HCT116 (cell line): Measurements from ENCODE around the gene RNF112. TPM values are rescaled to one million over a fixed set of nuclear protein-coding genes. Genes with fewer than 3 reads are reported as not detected.

Experiments
- ATAC-seq: fragments of 200-7000 bp; cut with Tn5 transposase; 2 replicates; pipeline ENCODE4 v1.9.1; 2020; ENCODE audit warnings: mild to moderate bottlenecking, moderate library complexity
- BruUV-seq: library from RNA; stranded (reverse); fragments of 400-500 nt; replicated peaks from 2 replicates; lab custom pipeline; 2021; lab: Mats Ljungman, UMichigan
- CTCF ChIA-PET: fragments of 300-600 bp; sonication (Branson Sonifier 250); formaldehyde crosslinking; loops from one replicate; lab custom pipeline; 2021; ENCODE audit warnings: antibody characterized with exemption; lab: Charles Lee
- POLR2A ChIA-PET: fragments of 300-600, 350-600 bp; sonication (Branson Sonifier 250); formaldehyde crosslinking; loops from one replicate; lab custom pipeline; 2021; ENCODE audit warnings: antibody characterized with exemption; lab: Charles Lee
- RAD21 ChIA-PET, 2 experiments: fragments of 300-600 bp; sonication (Branson Sonifier 250); formaldehyde crosslinking; loops; one replicate each; lab custom pipeline; 2023; ENCODE audit warnings: low total read pairs in 2 of 2; ENCODE audit not compliant: uncharacterized antibody in 2 of 2, unreplicated experiment in 2 of 2, low non-redundant PET in 1 of 2; lab: Charles Lee
- DNase-seq: peaks from one replicate; pipeline ENCODE4 v3.0.0-alpha.2; 2010; ENCODE audit warnings: low read depth, low spot score
- H2AFZ ChIP-seq: fragments of 200-600 bp; shearing (Covaris generic), sonication (generic); 2 replicates; pipeline ENCODE4 v1.6.1; 2017; ENCODE audit warnings: low read depth, mixed run types, mixed read lengths, antibody characterized with exemption, low read length; ENCODE audit not compliant: poor library complexity, severe bottlenecking
- H3K27ac ChIP-seq: 2 replicates; pipeline ENCODE4 v1.5.1; 2012; ENCODE audit warnings: low read depth, low read length
- H3K27me3 ChIP-seq: fragments of 200-600 bp; sonication (generic); 2 replicates; pipeline ENCODE4 v1.6.1; 2016; ENCODE audit warnings: mixed run types, low read length, mixed read lengths; ENCODE audit not compliant: insufficient read depth
- H3K36me3 ChIP-seq, 2 experiments: fragments of 200-500 bp in 1 of 2; fragments of 200-600 bp in 1 of 2; sonication (Bioruptor generic) in 1 of 2; sonication (generic) in 1 of 2; 2 replicates each; pipeline versions ENCODE4 v1.5.1 to v1.6.1; 2014 to 2016; ENCODE audit warnings: low read length in 2 of 2, inconsistent platforms in 1 of 2, mixed read lengths in 1 of 2, mixed run types in 1 of 2; ENCODE audit not compliant: insufficient read depth in 2 of 2, control insufficient read depth in 1 of 2
- H3K4me1 ChIP-seq, 2 experiments: fragments of 200-600 bp in 1 of 2; sonication (generic) in 1 of 2; 2 replicates each; pipeline versions ENCODE4 v1.5.1 to v1.6.1; 2012 to 2017; ENCODE audit warnings: low read length in 2 of 2, inconsistent platforms in 1 of 2, mild to moderate bottlenecking in 1 of 2, mixed read lengths in 1 of 2, mixed run types in 1 of 2, moderate library complexity in 1 of 2; ENCODE audit not compliant: insufficient read depth in 2 of 2, control insufficient read depth in 1 of 2
- H3K4me2 ChIP-seq: fragments of 200-600 bp; sonication (generic); 2 replicates; pipeline ENCODE4 v1.6.1; 2017; ENCODE audit warnings: mixed run types, low read length, mixed read lengths
- H3K4me3 ChIP-seq, 2 experiments: fragments of 200-600 bp in 1 of 2; sonication (generic) in 1 of 2; replicated peaks in 1 of 2; 2 replicates each; pipeline ENCODE4 v1.5.1; 2011 to 2016; ENCODE audit warnings: low read length in 2 of 2, control low read depth in 1 of 2, low read depth in 1 of 2, mild to moderate bottlenecking in 1 of 2, mixed read lengths in 1 of 2, mixed run types in 1 of 2
- H3K79me2 ChIP-seq: fragments of 200-600 bp; sonication (generic); 2 replicates; pipeline ENCODE4 v1.6.1; 2017; ENCODE audit warnings: mild to moderate bottlenecking, mixed run types, low read length, moderate library complexity, mixed read lengths; ENCODE audit not compliant: insufficient read depth
- H3K9ac ChIP-seq: fragments of 200-600 bp; sonication (generic); 2 replicates; pipeline ENCODE4 v1.6.1; 2016; ENCODE audit warnings: low read length, mixed read lengths
- H3K9me2 ChIP-seq: fragments of 200-600 bp; sonication (generic), shearing (Covaris generic); 2 replicates; pipeline ENCODE4 v1.6.1; 2017; ENCODE audit warnings: mixed run types, mild to moderate bottlenecking, moderate library complexity; ENCODE audit not compliant: insufficient read depth
- H3K9me3 ChIP-seq, 2 experiments: fragments of 200-500 bp in 1 of 2; fragments of 200-600 bp in 1 of 2; sonication (Bioruptor generic) in 1 of 2; sonication (generic) in 1 of 2; 2 replicates each; pipeline ENCODE4 v1.6.1; 2014 to 2017; ENCODE audit warnings: low read length in 2 of 2, mixed read lengths in 2 of 2, inconsistent platforms in 1 of 2, low read depth in 1 of 2, mild to moderate bottlenecking in 1 of 2, mixed run types in 1 of 2, moderate library complexity in 1 of 2; ENCODE audit not compliant: control insufficient read depth in 1 of 2, insufficient read depth in 1 of 2
- H4K20me1 ChIP-seq: fragments of 200-600 bp; sonication (generic), shearing (Covaris generic); 2 replicates; pipeline ENCODE4 v1.6.1; 2017; ENCODE audit warnings: mixed run types, mild to moderate bottlenecking, moderate library complexity; ENCODE audit not compliant: insufficient read depth
- ATF3 ChIP-seq: IDR thresholded peaks from 2 replicates; pipeline ENCODE4 v1.6.1; 2012
- CBX3 ChIP-seq: IDR thresholded peaks from 2 replicates; pipeline ENCODE4 v1.6.1; 2012; ENCODE audit warnings: low read depth
- CEBPB ChIP-seq: IDR thresholded peaks from 2 replicates; pipeline ENCODE4 v1.6.1; 2012; ENCODE audit warnings: low read depth
- CTCF ChIP-seq, 3 experiments: fragments of 200-600 bp in 1 of 3; sonication (generic) in 1 of 3; IDR thresholded peaks in 2 of 3; conservative IDR thresholded peaks in 1 of 3; 2 replicates each; pipeline ENCODE4 v1.5.1; 2012 to 2017; ENCODE audit warnings: low read depth in 2 of 3, low read length in 2 of 3, antibody characterized with exemption in 1 of 3, borderline replicate concordance in 1 of 3, control low read depth in 1 of 3, mild to moderate bottlenecking in 1 of 3, mixed read lengths in 1 of 3, mixed run types in 1 of 3, moderate library complexity in 1 of 3; ENCODE audit not compliant: insufficient read depth in 1 of 3
- EGR1 ChIP-seq: IDR thresholded peaks from 2 replicates; pipeline ENCODE4 v1.6.1; 2012; ENCODE audit warnings: low read depth
- EZH2 ChIP-seq: fragments of 200-600 bp; sonication (generic); IDR thresholded peaks from 2 replicates; pipeline ENCODE4 v1.6.1; 2017; ENCODE audit warnings: antibody characterized with exemption, mixed run types
- EZH2phosphoT487 ChIP-seq: fragments of 200-600 bp; IDR thresholded peaks from 2 replicates; pipeline ENCODE4 v1.6.1; 2018; ENCODE audit warnings: antibody characterized with exemption, borderline replicate concordance
- FOSL1 ChIP-seq: IDR thresholded peaks from 2 replicates; pipeline ENCODE4 v1.6.1; 2012; ENCODE audit warnings: low read depth
- JUND ChIP-seq: IDR thresholded peaks from 2 replicates; pipeline ENCODE4 v1.6.1; 2012
- POLR2A ChIP-seq: IDR thresholded peaks from 2 replicates; pipeline ENCODE4 v1.7.0; 2011; ENCODE audit warnings: borderline replicate concordance; ENCODE audit not compliant: insufficient read depth, insufficient read length; ENCODE audit errors: extremely low read depth
- POLR2AphosphoS5 ChIP-seq: IDR thresholded peaks from 2 replicates; pipeline ENCODE4 v1.6.1; 2011; ENCODE audit warnings: mild to moderate bottlenecking, low read depth, low read length, moderate library complexity
- RAD21 ChIP-seq: IDR thresholded peaks from 2 replicates; pipeline ENCODE4 v1.6.1; 2012; ENCODE audit warnings: low read depth, mild to moderate bottlenecking
- TCF7L2 ChIP-seq: IDR thresholded peaks from 2 replicates; pipeline ENCODE4 v1.7.0; 2011; ENCODE audit warnings: borderline replicate concordance, inconsistent platforms; ENCODE audit not compliant: insufficient read depth, insufficient read length; ENCODE audit errors: extremely low read depth
- YY1 ChIP-seq: IDR thresholded peaks from 2 replicates; pipeline ENCODE4 v1.6.1; 2011; ENCODE audit warnings: low read length, low read depth, moderate library complexity, mild to moderate bottlenecking; ENCODE audit not compliant: insufficient replicate concordance; ENCODE audit errors: extremely low read depth
- ZBTB33 ChIP-seq: IDR thresholded peaks from 2 replicates; pipeline ENCODE4 v1.6.1; 2011; ENCODE audit warnings: mild to moderate bottlenecking, low read length, moderate library complexity; ENCODE audit not compliant: insufficient replicate concordance; ENCODE audit errors: extremely low read depth
- ZFX ChIP-seq: fragments of 450-650 bp; IDR thresholded peaks from 2 replicates; pipeline ENCODE4 v1.6.1; 2017
- ZNF274 ChIP-seq: fragments of 200-500 bp; sonication (Bioruptor generic); IDR thresholded peaks from 2 replicates; pipeline ENCODE4 v1.6.1; 2014; ENCODE audit warnings: mild to moderate bottlenecking, low read depth, low read length, inconsistent platforms
- intact Hi-C: fragments of 100-400 bp; cut with micrococcal nuclease; formaldehyde crosslinking; loops from 2 replicates; pipeline ENCODE4 v1.10.0; 2022
- total RNA-seq: library from RNA; stranded (reverse); gene quantifications from one replicate; pipeline ENCODE4 v1.2.1, GENCODE V29; 2021; ENCODE audit not compliant: unreplicated experiment
- TF ChIP-seq, protein P1 (sequence below): IDR thresholded peaks from 2 replicates; pipeline ENCODE4 v1.6.1; 2012; ENCODE audit warnings: low read depth
- TF ChIP-seq, protein P2 (sequence below): IDR thresholded peaks from 2 replicates; pipeline ENCODE4 v1.6.1; 2012

RNF112 gene
- total RNA-seq, 1 experiment from 2014 or later, result 0.98 TPM

- ATAC-seq (no peak), DNase-seq (no peak)
- Histone ChIP-seq H3K4me1 (peaks cover 0 to 19% of the 10 kb centered on the region in 2 experiments; a peak in 2 of 4 replicates), H3K9me2 (no peaks in the 10 kb centered on the region), H3K79me2 (no peaks in the 10 kb centered on the region), H3K27ac (no peak overlapping the region), H2AFZ (no peak overlapping the region), H3K4me2 (no peak overlapping the region), H3K9me3 (no peaks in the 10 kb centered on the region), H3K36me3 (no peaks in the 10 kb centered on the region), H3K4me3 (no peak overlapping the region), H3K9ac (no peak overlapping the region), H4K20me1 (no peaks in the 10 kb centered on the region), H3K27me3 (no peaks in the 10 kb centered on the region)
- BruUV-seq, result no TSS peak
- ChIA-PET CTCF (no interaction called here), POLR2A (no interaction called here), RAD21 (no interaction called here)
- intact Hi-C loops, result no loop called here
- TF ChIP-seq RAD21, result no peak
- TF ChIP-seq JUND, result no peak
- TF ChIP-seq, protein P1, sequence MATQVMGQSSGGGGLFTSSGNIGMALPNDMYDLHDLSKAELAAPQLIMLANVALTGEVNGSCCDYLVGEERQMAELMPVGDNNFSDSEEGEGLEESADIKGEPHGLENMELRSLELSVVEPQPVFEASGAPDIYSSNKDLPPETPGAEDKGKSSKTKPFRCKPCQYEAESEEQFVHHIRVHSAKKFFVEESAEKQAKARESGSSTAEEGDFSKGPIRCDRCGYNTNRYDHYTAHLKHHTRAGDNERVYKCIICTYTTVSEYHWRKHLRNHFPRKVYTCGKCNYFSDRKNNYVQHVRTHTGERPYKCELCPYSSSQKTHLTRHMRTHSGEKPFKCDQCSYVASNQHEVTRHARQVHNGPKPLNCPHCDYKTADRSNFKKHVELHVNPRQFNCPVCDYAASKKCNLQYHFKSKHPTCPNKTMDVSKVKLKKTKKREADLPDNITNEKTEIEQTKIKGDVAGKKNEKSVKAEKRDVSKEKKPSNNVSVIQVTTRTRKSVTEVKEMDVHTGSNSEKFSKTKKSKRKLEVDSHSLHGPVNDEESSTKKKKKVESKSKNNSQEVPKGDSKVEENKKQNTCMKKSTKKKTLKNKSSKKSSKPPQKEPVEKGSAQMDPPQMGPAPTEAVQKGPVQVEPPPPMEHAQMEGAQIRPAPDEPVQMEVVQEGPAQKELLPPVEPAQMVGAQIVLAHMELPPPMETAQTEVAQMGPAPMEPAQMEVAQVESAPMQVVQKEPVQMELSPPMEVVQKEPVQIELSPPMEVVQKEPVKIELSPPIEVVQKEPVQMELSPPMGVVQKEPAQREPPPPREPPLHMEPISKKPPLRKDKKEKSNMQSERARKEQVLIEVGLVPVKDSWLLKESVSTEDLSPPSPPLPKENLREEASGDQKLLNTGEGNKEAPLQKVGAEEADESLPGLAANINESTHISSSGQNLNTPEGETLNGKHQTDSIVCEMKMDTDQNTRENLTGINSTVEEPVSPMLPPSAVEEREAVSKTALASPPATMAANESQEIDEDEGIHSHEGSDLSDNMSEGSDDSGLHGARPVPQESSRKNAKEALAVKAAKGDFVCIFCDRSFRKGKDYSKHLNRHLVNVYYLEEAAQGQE, result no peak
- no peak for TF ChIP-seq CEBPB
- no peak for TF ChIP-seq ZNF274
- TF ChIP-seq POLR2A, result no peak
- TF ChIP-seq ZBTB33, result no peak
- TF ChIP-seq FOSL1, result no peak
- no peak for TF ChIP-seq ATF3
- TF ChIP-seq CBX3, result no peak
- TF ChIP-seq YY1, result no peak
- TF ChIP-seq CTCF (IDR thresholded peaks at IDR 0.05 in 2 of 3, conservative IDR thresholded peaks at IDR 0.05 in 1 of 3; ENCODE audit: borderline replicate concordance in 1 of 3, insufficient read depth in 1 of 3, low read depth in 2 of 3, low read length in 2 of 3), result no peak
- TF ChIP-seq POLR2AphosphoS5, result no peak
- TF ChIP-seq TCF7L2, result no peak
- no peak for TF ChIP-seq EGR1
- TF ChIP-seq EZH2, result no peak
- TF ChIP-seq, protein P2, sequence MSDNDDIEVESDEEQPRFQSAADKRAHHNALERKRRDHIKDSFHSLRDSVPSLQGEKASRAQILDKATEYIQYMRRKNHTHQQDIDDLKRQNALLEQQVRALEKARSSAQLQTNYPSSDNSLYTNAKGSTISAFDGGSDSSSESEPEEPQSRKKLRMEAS, result no peak
- TF ChIP-seq EZH2phosphoT487, result no peak
- TF ChIP-seq ZFX, result no peak
Observed at GRCh38 chr17:19390951-19391350, 20.1 kb upstream of the RNF112 start.
